ENCODE data around the gene UBXN1.

DNA sequence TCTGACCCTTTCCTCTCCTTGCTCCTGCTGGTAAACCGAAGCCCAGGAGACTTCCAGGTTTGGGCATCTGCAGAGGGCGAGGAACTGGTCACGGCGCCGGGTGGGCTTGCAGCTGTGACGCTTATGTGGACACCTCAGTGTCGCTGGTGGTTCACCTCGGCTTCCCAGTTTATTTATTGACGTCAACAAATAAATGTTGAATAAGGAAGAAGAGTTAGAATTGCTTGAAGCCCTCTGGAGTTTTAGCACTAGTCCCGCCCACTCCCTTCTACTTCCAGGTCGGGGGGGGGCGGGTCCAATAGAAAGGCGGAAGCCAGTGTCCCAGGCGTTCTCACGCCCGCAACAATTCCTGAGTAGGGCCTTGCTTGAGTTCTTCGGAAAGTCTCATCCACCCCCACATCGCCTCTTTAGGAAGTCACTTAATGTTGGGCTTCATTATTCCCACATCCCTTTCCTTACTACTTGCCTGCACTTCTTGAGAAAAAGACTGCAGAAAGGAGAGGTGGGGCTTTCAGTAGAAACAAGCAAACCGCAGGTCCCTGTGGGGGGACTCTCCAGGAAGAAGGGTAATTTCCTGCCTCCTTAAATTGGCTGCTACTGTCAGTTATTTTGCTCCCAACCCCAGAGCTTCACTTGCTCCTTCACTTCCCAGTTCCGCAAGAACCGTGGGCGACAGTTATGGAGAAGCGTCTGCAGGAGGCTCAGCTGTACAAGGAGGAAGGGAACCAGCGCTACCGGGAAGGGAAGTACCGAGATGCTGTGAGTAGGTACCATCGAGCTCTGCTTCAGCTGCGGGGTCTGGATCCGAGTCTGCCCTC is 49.5 kb upstream of the UBXN1 start, which contains the start of gene TTC9C:
- TF ChIP-seq POLR2A (IDR thresholded peaks at IDR 0.05; ENCODE audit: low read length) (peak; percentile 42), CTCF (IDR thresholded peaks at IDR 0.05) (no peak)
- TF ChIP-seq, protein P1, sequence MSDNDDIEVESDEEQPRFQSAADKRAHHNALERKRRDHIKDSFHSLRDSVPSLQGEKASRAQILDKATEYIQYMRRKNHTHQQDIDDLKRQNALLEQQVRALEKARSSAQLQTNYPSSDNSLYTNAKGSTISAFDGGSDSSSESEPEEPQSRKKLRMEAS (IDR thresholded peaks at IDR 0.05), result peak; percentile 54
- TF ChIP-seq, protein P2, sequence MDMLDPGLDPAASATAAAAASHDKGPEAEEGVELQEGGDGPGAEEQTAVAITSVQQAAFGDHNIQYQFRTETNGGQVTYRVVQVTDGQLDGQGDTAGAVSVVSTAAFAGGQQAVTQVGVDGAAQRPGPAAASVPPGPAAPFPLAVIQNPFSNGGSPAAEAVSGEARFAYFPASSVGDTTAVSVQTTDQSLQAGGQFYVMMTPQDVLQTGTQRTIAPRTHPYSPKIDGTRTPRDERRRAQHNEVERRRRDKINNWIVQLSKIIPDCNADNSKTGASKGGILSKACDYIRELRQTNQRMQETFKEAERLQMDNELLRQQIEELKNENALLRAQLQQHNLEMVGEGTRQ (IDR thresholded peaks at IDR 0.05), result no peak

Measured in A549 (cell line).